HCT116 (cell line): ENCODE data around the gene RFX3.

ENCODE experiments used
- CEBPB ChIP-seq: IDR thresholded peaks from 2 replicates; pipeline ENCODE4 v1.6.1; 2012; ENCODE audit warnings: low read depth
- ELF1 ChIP-seq: IDR thresholded peaks from 2 replicates; pipeline ENCODE4 v1.6.1; 2012; ENCODE audit warnings: low read depth, borderline replicate concordance
- EZH2phosphoT487 ChIP-seq: fragments of 200-600 bp; IDR thresholded peaks from 2 replicates; pipeline ENCODE4 v1.6.1; 2018; ENCODE audit warnings: antibody characterized with exemption, borderline replicate concordance
- JUND ChIP-seq: IDR thresholded peaks from 2 replicates; pipeline ENCODE4 v1.6.1; 2012
- POLR2A ChIP-seq: IDR thresholded peaks from 2 replicates; pipeline ENCODE4 v1.7.0; 2011; ENCODE audit warnings: borderline replicate concordance; ENCODE audit not compliant: insufficient read depth, insufficient read length; ENCODE audit errors: extremely low read depth
- POLR2AphosphoS5 ChIP-seq: IDR thresholded peaks from 2 replicates; pipeline ENCODE4 v1.6.1; 2011; ENCODE audit warnings: mild to moderate bottlenecking, low read depth, low read length, moderate library complexity
- RAD21 ChIP-seq: IDR thresholded peaks from 2 replicates; pipeline ENCODE4 v1.6.1; 2012; ENCODE audit warnings: low read depth, mild to moderate bottlenecking
- SIN3A ChIP-seq: IDR thresholded peaks from 2 replicates; pipeline ENCODE4 v1.6.1; 2012; ENCODE audit warnings: low read depth
- SP1 ChIP-seq: IDR thresholded peaks from 2 replicates; pipeline ENCODE4 v1.6.1; 2012; ENCODE audit warnings: low read depth
- YY1 ChIP-seq: IDR thresholded peaks from 2 replicates; pipeline ENCODE4 v1.6.1; 2011; ENCODE audit warnings: low read length, low read depth, moderate library complexity, mild to moderate bottlenecking; ENCODE audit not compliant: insufficient replicate concordance; ENCODE audit errors: extremely low read depth
- TF ChIP-seq, protein P1 (sequence below): IDR thresholded peaks from 2 replicates; pipeline ENCODE4 v1.6.1; 2012
- TF ChIP-seq, protein P2 (sequence below), 3 experiments: fragments of 200-600 bp in 1 of 3; sonication (generic) in 1 of 3; IDR thresholded peaks in 2 of 3; conservative IDR thresholded peaks in 1 of 3; 2 replicates each; pipeline ENCODE4 v1.5.1; 2012 to 2017; ENCODE audit warnings: low read depth in 2 of 3, low read length in 2 of 3, antibody characterized with exemption in 1 of 3, borderline replicate concordance in 1 of 3, control low read depth in 1 of 3, mild to moderate bottlenecking in 1 of 3, mixed read lengths in 1 of 3, mixed run types in 1 of 3, moderate library complexity in 1 of 3; ENCODE audit not compliant: insufficient read depth in 1 of 3
- TF ChIP-seq, protein P3 (sequence below): IDR thresholded peaks from 2 replicates; pipeline ENCODE4 v1.6.1; 2012; ENCODE audit warnings: low read depth
- TF ChIP-seq, protein P4 (sequence below): IDR thresholded peaks from 2 replicates; pipeline ENCODE4 v1.6.1; 2012

DNA sequence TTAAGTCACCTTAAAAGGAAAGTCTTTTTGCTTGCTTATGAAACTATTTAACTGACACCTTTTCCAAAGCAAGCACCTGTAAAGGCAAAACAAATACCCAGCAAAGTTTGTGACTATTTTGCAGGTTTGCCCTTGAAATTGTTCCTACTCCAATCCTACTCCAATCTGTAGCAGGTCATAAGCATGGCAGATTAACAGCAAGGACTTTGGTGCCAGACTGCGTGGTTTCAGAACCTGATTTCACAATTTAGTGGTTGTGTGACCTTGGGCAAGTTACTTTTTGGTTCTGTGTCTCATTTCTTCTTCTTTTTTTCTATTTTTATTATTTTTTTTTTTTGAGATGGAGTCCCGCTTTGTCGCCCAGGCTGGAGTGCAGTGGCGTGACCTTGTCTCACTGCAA lies 282.1 kb downstream of the RFX3 start:
- no peak for TF ChIP-seq JUND
- TF ChIP-seq, protein P1, sequence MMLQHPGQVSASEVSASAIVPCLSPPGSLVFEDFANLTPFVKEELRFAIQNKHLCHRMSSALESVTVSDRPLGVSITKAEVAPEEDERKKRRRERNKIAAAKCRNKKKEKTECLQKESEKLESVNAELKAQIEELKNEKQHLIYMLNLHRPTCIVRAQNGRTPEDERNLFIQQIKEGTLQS, result no peak
- no peak for TF ChIP-seq POLR2AphosphoS5
- TF ChIP-seq, protein P2, sequence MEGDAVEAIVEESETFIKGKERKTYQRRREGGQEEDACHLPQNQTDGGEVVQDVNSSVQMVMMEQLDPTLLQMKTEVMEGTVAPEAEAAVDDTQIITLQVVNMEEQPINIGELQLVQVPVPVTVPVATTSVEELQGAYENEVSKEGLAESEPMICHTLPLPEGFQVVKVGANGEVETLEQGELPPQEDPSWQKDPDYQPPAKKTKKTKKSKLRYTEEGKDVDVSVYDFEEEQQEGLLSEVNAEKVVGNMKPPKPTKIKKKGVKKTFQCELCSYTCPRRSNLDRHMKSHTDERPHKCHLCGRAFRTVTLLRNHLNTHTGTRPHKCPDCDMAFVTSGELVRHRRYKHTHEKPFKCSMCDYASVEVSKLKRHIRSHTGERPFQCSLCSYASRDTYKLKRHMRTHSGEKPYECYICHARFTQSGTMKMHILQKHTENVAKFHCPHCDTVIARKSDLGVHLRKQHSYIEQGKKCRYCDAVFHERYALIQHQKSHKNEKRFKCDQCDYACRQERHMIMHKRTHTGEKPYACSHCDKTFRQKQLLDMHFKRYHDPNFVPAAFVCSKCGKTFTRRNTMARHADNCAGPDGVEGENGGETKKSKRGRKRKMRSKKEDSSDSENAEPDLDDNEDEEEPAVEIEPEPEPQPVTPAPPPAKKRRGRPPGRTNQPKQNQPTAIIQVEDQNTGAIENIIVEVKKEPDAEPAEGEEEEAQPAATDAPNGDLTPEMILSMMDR (IDR thresholded peaks at IDR 0.05 in 2 of 3, conservative IDR thresholded peaks at IDR 0.05 in 1 of 3; ENCODE audit: borderline replicate concordance in 1 of 3, insufficient read depth in 1 of 3, low read depth in 2 of 3, low read length in 2 of 3), result no peak
- TF ChIP-seq CEBPB, result no peak
- TF ChIP-seq YY1, result no peak
- TF ChIP-seq, protein P3, sequence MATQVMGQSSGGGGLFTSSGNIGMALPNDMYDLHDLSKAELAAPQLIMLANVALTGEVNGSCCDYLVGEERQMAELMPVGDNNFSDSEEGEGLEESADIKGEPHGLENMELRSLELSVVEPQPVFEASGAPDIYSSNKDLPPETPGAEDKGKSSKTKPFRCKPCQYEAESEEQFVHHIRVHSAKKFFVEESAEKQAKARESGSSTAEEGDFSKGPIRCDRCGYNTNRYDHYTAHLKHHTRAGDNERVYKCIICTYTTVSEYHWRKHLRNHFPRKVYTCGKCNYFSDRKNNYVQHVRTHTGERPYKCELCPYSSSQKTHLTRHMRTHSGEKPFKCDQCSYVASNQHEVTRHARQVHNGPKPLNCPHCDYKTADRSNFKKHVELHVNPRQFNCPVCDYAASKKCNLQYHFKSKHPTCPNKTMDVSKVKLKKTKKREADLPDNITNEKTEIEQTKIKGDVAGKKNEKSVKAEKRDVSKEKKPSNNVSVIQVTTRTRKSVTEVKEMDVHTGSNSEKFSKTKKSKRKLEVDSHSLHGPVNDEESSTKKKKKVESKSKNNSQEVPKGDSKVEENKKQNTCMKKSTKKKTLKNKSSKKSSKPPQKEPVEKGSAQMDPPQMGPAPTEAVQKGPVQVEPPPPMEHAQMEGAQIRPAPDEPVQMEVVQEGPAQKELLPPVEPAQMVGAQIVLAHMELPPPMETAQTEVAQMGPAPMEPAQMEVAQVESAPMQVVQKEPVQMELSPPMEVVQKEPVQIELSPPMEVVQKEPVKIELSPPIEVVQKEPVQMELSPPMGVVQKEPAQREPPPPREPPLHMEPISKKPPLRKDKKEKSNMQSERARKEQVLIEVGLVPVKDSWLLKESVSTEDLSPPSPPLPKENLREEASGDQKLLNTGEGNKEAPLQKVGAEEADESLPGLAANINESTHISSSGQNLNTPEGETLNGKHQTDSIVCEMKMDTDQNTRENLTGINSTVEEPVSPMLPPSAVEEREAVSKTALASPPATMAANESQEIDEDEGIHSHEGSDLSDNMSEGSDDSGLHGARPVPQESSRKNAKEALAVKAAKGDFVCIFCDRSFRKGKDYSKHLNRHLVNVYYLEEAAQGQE, result no peak
- no peak for TF ChIP-seq RAD21
- TF ChIP-seq EZH2phosphoT487, result no peak
- TF ChIP-seq, protein P4, sequence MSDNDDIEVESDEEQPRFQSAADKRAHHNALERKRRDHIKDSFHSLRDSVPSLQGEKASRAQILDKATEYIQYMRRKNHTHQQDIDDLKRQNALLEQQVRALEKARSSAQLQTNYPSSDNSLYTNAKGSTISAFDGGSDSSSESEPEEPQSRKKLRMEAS, result no peak
- no peak for TF ChIP-seq POLR2A
- TF ChIP-seq SIN3A, result no peak
- TF ChIP-seq SP1, result no peak
- TF ChIP-seq ELF1, result no peak
